ENCODE data around the gene MYL6. TPM values are rescaled to one million over a fixed set of nuclear protein-coding genes. Genes with fewer than 3 reads are reported as not detected.

The MYL6 gene
- total and polyA plus RNA-seq, 9 of the 15 experiments (the other 6 are each of a cell fraction or from before 2014, with no cell fraction given): 557 to 1,664 (median 958) TPM

DNA sequence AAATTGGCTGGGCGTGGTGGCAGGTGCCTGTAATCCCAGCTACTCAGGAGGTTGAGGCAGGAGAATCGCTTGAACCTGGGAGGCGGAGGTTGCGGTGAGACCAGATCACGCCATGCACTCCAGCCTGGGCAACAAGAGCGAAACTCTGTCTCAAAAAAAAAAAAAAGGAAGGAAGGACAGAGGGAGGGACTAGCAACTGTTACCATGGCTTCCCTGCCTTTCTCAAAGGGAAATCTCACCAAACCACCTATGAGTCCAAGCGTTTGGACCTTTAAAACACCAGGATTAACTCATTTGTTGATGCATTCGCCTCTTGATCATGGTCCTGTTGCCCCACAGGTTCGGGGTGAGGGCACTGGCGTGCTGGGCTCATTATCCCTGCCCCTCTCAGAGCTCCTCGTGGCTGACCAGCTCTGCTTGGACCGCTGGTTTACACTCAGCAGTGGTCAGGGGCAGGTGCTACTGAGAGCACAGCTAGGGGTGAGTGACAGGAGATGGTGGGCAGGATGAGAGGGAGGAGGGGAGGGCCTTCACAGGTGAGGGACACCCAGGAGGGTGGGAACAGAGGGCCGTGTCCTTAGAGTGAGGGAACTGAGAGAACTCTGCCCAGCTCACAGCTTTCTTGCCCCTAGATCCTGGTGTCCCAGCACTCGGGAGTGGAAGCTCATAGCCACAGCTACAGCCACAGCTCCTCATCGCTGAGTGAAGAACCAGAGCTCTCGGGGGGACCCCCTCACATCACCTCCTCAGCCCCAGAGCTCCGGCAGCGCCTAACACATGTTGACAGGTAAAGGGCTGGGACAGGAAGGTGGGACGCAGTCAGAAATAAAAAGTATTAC is 16.0 kb upstream of the MYL6 start:
- H3K36me3 ChIP-seq (ENCODE audit: control insufficient read depth, insufficient read depth, low read length): peaks cover 78% of the 10 kb centered on the region

More for the DNA sequence above, 16.0 kb upstream of the MYL6 start:
- no TSS peak for BruUV-seq (replicated peaks)
- no peak for FAIRE-seq
- intact Hi-C loops (cut with micrococcal nuclease): no loop called here
- H3K9me3 ChIP-seq (replicated peaks; ENCODE audit: control insufficient read depth, insufficient read depth, low read depth, low read length): no peaks in the 10 kb centered on the region
- H3K9me1 ChIP-seq (ENCODE audit: control insufficient read depth, insufficient read depth, low read length): no peaks in the 10 kb centered on the region
- peak overlapping the region in 1 of 2 experiments; percentile 43; a peak in 1 of 4 replicates for H3K9ac ChIP-seq (ENCODE audit: insufficient read depth in 1 of 2, low read depth in 2 of 2, low read length in 2 of 2)
- ChIA-PET POLR2A (interaction anchor here (0.7 to 2.0 kb wide), 8 partner anchors 8 to 24 kb away, joined by 3 to 10 read pairs (median 3); partner anchors contain the start of genes MYL6B and ZC3H10), CTCF (ENCODE audit: low intra/inter-chr PET ratio) (no interaction called here)
- H3K4me3 ChIP-seq: no peak overlapping the region
- in situ Hi-C loops (cut with MboI): no loop called here
- ATAC-seq: no peak
- TF ChIP-seq, protein P1, sequence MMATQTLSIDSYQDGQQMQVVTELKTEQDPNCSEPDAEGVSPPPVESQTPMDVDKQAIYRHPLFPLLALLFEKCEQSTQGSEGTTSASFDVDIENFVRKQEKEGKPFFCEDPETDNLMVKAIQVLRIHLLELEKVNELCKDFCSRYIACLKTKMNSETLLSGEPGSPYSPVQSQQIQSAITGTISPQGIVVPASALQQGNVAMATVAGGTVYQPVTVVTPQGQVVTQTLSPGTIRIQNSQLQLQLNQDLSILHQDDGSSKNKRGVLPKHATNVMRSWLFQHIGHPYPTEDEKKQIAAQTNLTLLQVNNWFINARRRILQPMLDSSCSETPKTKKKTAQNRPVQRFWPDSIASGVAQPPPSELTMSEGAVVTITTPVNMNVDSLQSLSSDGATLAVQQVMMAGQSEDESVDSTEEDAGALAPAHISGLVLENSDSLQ (IDR thresholded peaks at IDR 0.05): 0 out of 2 replicates have a peak, but pooled peaks have one; percentile 16
- TF ChIP-seq RFX1 (IDR thresholded peaks at IDR 0.05) (peak; percentile 19; the same call in 1 of the 2 replicates), POLR2G (IDR thresholded peaks at IDR 0.05; ENCODE audit: low read depth, low read length) (peak; percentile 57), RBFOX2 (IDR thresholded peaks at IDR 0.05; ENCODE audit: low read depth, low read length) (peak; percentile 69), ZNF717 (CRISPR knock-in tag; IDR thresholded peaks at IDR 0.05) (no peak), POLR2A (conservative IDR thresholded peaks at IDR 0.05) (0 out of 2 replicates have a peak, but pooled peaks have one; percentile 17), SMARCC2 (IDR thresholded peaks at IDR 0.05; ENCODE audit: low read depth) (no peak)
- H3K79me2 ChIP-seq (ENCODE audit: control insufficient read depth, insufficient read depth, low read length): no peaks in the 10 kb centered on the region
- H3K27ac ChIP-seq (ENCODE audit: extremely low read depth, low read depth, low read length): no peak overlapping the region
- H3K27me3 ChIP-seq (ENCODE audit: control insufficient read depth in 2 of 2, insufficient read depth in 2 of 2, low read length in 2 of 2): no peaks in the 10 kb centered on the region
- no peak for DNase-seq (ENCODE audit: extremely low read depth in 1 of 4, low spot score in 3 of 4)
- 0 out of 2 replicates have a peak, but pooled peaks cover 3% of the 10 kb centered on the region for H4K20me1 ChIP-seq (replicated peaks; ENCODE audit: control insufficient read depth, insufficient read depth, low read length)
- no peak overlapping the region for H3K4me2 ChIP-seq (ENCODE audit: insufficient read depth, low read length)
- WGBS (ENCODE audit: insufficient coverage, low coverage, missing lambda C conversion rate): 91% methylated on average over 14 of the region's 19 CpGs
- H3K4me1 ChIP-seq (replicated peaks in 1 of 2; ENCODE audit: control insufficient read depth in 2 of 2, insufficient read depth in 2 of 2, low read length in 2 of 2): peaks cover 2 to 4% of the 10 kb centered on the region in 2 experiments; a peak in 2 of 5 replicates
- no peak overlapping the region for H2AFZ ChIP-seq (ENCODE audit: low read depth, low read length)

Measured in K562 (cell line).